ENCODE data around the gene CASP7. TPM values are rescaled to one million over a fixed set of nuclear protein-coding genes. Genes with fewer than 3 reads are reported as not detected.

CASP7 gene
- total RNA-seq, 4 donors from 2014 or later = 34.0 to 233 (median 101) TPM

- no peak overlapping the region for H3K4me3 ChIP-seq
- TF ChIP-seq POLR2AphosphoS5 (IDR thresholded peaks at IDR 0.05) (no peak), POLR2A (IDR thresholded peaks at IDR 0.05) (no peak), EP300 (IDR thresholded peaks at IDR 0.05; ENCODE audit: low read depth) (no peak), CTCF (IDR thresholded peaks at IDR 0.05) (no peak)
- peaks cover 0 to 19% (median 5%) of the 10 kb centered on the region in 4 donors for H3K36me3 ChIP-seq
- no peaks in the 10 kb centered on the region for H3K27me3 ChIP-seq
- in situ Hi-C loops (cut with MboI; ENCODE audit: low pct_ligation_motif_present in 1 of 4, low pct_unique_long_range_greater_than_20kb in 1 of 4, low sequenced_read_pairs in 3 of 4) = no loop called here
- peaks cover 4 to 10% of the 10 kb centered on the region in 2 donors for H3K9me3 ChIP-seq
- intact Hi-C loops (cut with DNase I; ENCODE audit: low total_unique reads) = no loop called here
- H3K4me1 ChIP-seq = peaks cover 0 to 17% (median 6%) of the 10 kb centered on the region in 4 donors
- no peak overlapping the region for H3K27ac ChIP-seq
- WGBS, 2 donors (ENCODE audit: low coverage in 1 of 2) = 94 to 96% methylated on average over 2 of the region's 2 CpGs
- DNase-seq = no peak
Measured at GRCh38 chr10:113693348-113693747, 13.6 kb downstream of the CASP7 start.

GRCh38 chr10:113695691-113696090 lies 16.0 kb downstream of the CASP7 start:
- Histone ChIP-seq H3K9me3 (peaks cover 4 to 10% of the 10 kb centered on the region in 2 donors), H3K36me3 (peaks cover 0 to 37% (median 10%) of the 10 kb centered on the region in 4 donors), H3K27ac (no peak overlapping the region), H3K4me1 (peaks cover 0 to 2% (median 0%) of the 10 kb centered on the region in 4 donors), H3K4me3 (no peak overlapping the region), H3K27me3 (no peaks in the 10 kb centered on the region)
- TF ChIP-seq CTCF (IDR thresholded peaks at IDR 0.05) (no peak), POLR2AphosphoS5 (IDR thresholded peaks at IDR 0.05) (no peak), POLR2A (IDR thresholded peaks at IDR 0.05) (no peak), EP300 (IDR thresholded peaks at IDR 0.05; ENCODE audit: low read depth) (no peak)
- no peak for DNase-seq
- 100% methylated on average over 1 of the region's 1 CpG; no CpG with 5 or more reads in 1 of the 2 donors for WGBS, 2 donors (ENCODE audit: low coverage in 1 of 2)
- intact Hi-C loops (cut with DNase I; ENCODE audit: low total_unique reads) = no loop called here
- in situ Hi-C loops (cut with MboI; ENCODE audit: low pct_ligation_motif_present in 1 of 4, low pct_unique_long_range_greater_than_20kb in 1 of 4, low sequenced_read_pairs in 3 of 4) = no loop called here

- WGBS, 2 donors (ENCODE audit: low coverage in 1 of 2) = 94% methylated on average over 3 of the region's 3 CpGs; no CpG with 5 or more reads in 1 of the 2 donors
- Histone ChIP-seq H3K36me3 (peaks cover 0 to 36% (median 10%) of the 10 kb centered on the region in 4 donors), H3K4me1 (no peaks in the 10 kb centered on the region), H3K27ac (no peak overlapping the region), H3K4me3 (no peak overlapping the region), H3K9me3 (peaks cover 4 to 10% of the 10 kb centered on the region in 2 donors), H3K27me3 (no peaks in the 10 kb centered on the region)
- in situ Hi-C loops (cut with MboI; ENCODE audit: low pct_ligation_motif_present in 1 of 4, low pct_unique_long_range_greater_than_20kb in 1 of 4, low sequenced_read_pairs in 3 of 4) (no loop called here), intact Hi-C loops (cut with DNase I; ENCODE audit: low total_unique reads) (no loop called here)
- no peak for DNase-seq
- no peak for TF ChIP-seq POLR2A (IDR thresholded peaks at IDR 0.05)
- no peak for TF ChIP-seq EP300 (IDR thresholded peaks at IDR 0.05; ENCODE audit: low read depth)
Measured at GRCh38 chr10:113697595-113697994, 17.9 kb downstream of the CASP7 start.

- in situ Hi-C loops (cut with MboI; ENCODE audit: low pct_ligation_motif_present in 1 of 4, low pct_unique_long_range_greater_than_20kb in 1 of 4, low sequenced_read_pairs in 3 of 4) (loop anchor here (10.0 kb wide), 2 partner anchors 390 to 400 kb away; no protein-coding TSS in a partner anchor), intact Hi-C loops (cut with DNase I; ENCODE audit: low total_unique reads) (no loop called here)
- no peak for DNase-seq
Measured at GRCh38 chr10:113704637-113705343, 25.1 kb downstream of the CASP7 start.

More at GRCh38 chr10:113704637-113705343, 25.1 kb downstream of the CASP7 start:
- WGBS, 2 donors (ENCODE audit: low coverage in 1 of 2) = 39 to 40% methylated on average over 4 to 6 of the region's 6 CpGs
- TF ChIP-seq CTCF (IDR thresholded peaks at IDR 0.05) (peak; percentile 62 to 68 (median 64)), POLR2A (IDR thresholded peaks at IDR 0.05) (no peak)
- peaks cover 0 to 19% (median 3%) of the 10 kb centered on the region in 4 donors for H3K4me1 ChIP-seq
- H3K36me3 ChIP-seq = peaks cover 0 to 6% (median 0%) of the 10 kb centered on the region in 4 donors
- H3K27me3 ChIP-seq = no peaks in the 10 kb centered on the region
- no peaks in the 10 kb centered on the region for H3K9me3 ChIP-seq
- no peak overlapping the region for H3K4me3 ChIP-seq
- no peak overlapping the region for H3K27ac ChIP-seq
